ENCODE measurements around the gene GNAL. TPM values are rescaled to one million over a fixed set of nuclear protein-coding genes. Genes with fewer than 3 reads are reported as not detected.

Gene GNAL
- total RNA-seq, 1 donor from 2014 or later = 12.0 TPM

DNA sequence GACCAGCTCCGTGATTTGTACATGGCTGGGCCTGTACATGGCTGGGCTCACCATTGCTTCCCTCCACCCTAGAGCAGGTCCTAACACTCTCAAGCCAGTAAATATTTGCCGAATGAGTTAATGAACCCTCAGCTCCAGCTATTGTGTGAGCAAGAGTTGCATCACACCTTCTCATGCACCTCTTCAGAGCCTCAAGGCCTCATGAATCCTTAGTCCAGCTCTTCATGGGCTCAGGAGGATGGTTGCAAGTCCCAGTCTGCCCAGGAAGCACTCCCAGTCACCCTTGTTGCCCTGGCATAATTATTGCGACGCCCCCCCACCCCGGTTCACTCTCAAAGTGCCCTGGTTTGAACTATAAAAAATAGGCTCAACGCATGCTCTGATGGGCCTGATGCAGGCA is 30.1 kb upstream of the GNAL start:
- no peaks in the 10 kb centered on the region for H3K36me3 Mint-ChIP-seq
- no peak for DNase-seq (ENCODE audit: low spot score in 2 of 2, unreplicated experiment in 2 of 2)
- no peaks in the 10 kb centered on the region for H3K9me3 Mint-ChIP-seq
- peaks cover 22% of the 10 kb centered on the region for H3K27me3 Mint-ChIP-seq (ENCODE audit: low read depth)
- TF ChIP-seq, protein P1, sequence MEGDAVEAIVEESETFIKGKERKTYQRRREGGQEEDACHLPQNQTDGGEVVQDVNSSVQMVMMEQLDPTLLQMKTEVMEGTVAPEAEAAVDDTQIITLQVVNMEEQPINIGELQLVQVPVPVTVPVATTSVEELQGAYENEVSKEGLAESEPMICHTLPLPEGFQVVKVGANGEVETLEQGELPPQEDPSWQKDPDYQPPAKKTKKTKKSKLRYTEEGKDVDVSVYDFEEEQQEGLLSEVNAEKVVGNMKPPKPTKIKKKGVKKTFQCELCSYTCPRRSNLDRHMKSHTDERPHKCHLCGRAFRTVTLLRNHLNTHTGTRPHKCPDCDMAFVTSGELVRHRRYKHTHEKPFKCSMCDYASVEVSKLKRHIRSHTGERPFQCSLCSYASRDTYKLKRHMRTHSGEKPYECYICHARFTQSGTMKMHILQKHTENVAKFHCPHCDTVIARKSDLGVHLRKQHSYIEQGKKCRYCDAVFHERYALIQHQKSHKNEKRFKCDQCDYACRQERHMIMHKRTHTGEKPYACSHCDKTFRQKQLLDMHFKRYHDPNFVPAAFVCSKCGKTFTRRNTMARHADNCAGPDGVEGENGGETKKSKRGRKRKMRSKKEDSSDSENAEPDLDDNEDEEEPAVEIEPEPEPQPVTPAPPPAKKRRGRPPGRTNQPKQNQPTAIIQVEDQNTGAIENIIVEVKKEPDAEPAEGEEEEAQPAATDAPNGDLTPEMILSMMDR (IDR thresholded peaks at IDR 0.05; ENCODE audit: unreplicated experiment) = no peak
- H3K4me1 Mint-ChIP-seq = peaks cover 12% of the 10 kb centered on the region
- H3K27ac Mint-ChIP-seq = no peak overlapping the region
- no peak overlapping the region for H3K4me3 Mint-ChIP-seq

DNA sequence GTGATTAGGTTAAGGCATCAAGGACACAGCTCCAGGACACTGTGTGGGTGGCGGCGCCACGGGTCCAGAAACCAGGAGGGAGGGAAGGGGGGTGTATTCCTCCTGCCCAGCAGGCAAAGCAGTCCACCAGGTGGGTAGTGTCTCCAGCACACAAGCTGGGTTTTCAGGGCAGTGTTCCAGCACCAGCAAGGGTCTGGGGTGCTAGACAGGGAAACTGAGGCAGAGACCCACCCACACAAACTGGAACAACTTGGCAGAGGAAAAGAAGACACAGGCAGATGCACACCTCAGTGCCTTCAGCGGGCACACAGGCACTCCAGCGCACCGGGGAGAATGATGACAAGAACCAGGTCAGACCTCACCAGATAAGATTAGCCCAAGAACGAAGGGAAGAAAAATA is 28.4 kb upstream of the GNAL start:
- Mint-ChIP-seq H3K4me3 (no peak overlapping the region), H3K27ac (no peak overlapping the region)

DNA sequence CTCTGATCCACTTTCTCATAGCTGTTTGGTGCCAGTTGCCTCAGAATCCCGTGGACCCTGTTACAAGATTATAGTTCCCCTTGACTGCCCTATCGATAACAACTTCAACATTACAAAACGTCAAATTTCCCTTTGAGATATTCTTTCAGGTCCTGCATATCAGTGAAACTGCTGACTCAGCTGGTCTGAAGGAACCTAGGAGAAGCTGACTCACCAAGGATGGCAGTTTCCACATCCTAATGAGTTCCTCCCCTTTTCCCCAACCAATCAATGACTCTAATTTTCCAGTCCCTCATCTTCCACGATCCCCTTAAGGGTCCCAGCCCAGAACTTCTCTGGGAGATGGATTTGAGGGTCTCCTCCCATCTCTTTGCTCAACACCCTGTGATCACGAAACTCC is 27.6 kb upstream of the GNAL start:
- Mint-ChIP-seq H3K9me3 (no peaks in the 10 kb centered on the region), H3K36me3 (no peaks in the 10 kb centered on the region), H3K4me3 (no peak overlapping the region), H3K27me3 (ENCODE audit: low read depth) (peaks cover 13% of the 10 kb centered on the region), H3K27ac (no peak overlapping the region), H3K4me1 (peaks cover 5% of the 10 kb centered on the region)
- DNase-seq (ENCODE audit: low spot score in 2 of 2, unreplicated experiment in 2 of 2) = no peak
- TF ChIP-seq, protein P1 (IDR thresholded peaks at IDR 0.05; ENCODE audit: unreplicated experiment) = no peak

More for the DNA sequence above, 28.4 kb upstream of the GNAL start:
- H3K36me3 Mint-ChIP-seq = no peaks in the 10 kb centered on the region
- TF ChIP-seq, protein P1 (IDR thresholded peaks at IDR 0.05; ENCODE audit: unreplicated experiment) = no peak
- peaks cover 4% of the 10 kb centered on the region for H3K4me1 Mint-ChIP-seq
- no peak for DNase-seq (ENCODE audit: low spot score in 2 of 2, unreplicated experiment in 2 of 2)
- peaks cover 9% of the 10 kb centered on the region for H3K27me3 Mint-ChIP-seq (ENCODE audit: low read depth)
- H3K9me3 Mint-ChIP-seq = no peaks in the 10 kb centered on the region

DNA sequence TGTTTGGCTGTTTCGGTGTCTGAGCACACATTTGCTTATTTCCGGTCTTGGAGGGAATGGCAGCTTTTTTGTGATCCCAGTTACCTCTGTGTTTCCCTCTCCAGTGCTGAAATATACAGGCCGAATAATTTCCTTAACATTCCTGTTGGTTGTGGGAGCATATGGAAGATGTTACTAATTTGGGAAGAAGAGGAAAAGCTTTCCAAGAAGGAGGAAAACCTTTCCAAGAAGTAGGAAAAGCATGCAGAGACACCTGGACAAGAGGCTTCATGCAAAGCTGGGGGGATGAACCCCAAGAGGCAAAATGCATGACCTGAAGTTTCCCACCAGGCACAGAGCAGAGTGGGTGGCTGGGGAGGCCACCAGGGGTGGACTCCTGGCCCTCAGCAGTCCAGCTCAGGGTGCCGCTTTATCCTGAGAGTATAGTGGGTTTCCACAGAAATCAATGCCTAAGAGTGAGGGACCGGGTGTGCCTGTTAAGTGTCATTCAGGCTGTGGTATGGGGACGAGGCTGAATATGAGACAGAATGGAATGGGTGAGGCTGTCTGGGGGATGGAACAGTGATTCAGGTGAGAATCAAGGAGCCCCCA is 25.5 kb upstream of the GNAL start:
- no peak for DNase-seq (ENCODE audit: low spot score in 2 of 2, unreplicated experiment in 2 of 2)
- Mint-ChIP-seq H3K36me3 (no peaks in the 10 kb centered on the region), H3K27me3 (ENCODE audit: low read depth) (peaks cover 6% of the 10 kb centered on the region), H3K4me1 (peaks cover 14% of the 10 kb centered on the region), H3K9me3 (no peaks in the 10 kb centered on the region), H3K27ac (no peak overlapping the region), H3K4me3 (no peak overlapping the region)
- TF ChIP-seq, protein P1 (IDR thresholded peaks at IDR 0.05; ENCODE audit: unreplicated experiment) = no peak

DNA sequence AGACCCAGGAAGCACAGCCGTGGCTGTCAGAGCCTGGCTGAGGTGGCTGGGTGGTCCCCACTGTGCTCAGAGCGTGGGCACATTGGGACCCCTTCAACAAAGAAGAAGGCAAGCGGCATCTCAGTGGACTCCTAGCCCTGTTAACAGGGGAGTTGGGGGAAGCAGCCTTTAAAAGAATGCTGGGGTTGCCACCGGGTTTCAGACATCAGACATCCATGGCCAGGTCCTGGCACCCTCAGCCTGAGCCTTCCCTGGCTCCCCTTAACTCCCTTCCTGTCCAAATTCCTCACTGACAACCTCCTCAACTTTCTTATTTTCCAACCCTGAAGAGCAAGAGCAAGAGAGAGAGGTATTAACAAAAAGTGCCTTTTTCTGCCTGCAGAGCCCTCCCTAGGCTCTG is 24.8 kb upstream of the GNAL start:
- no peak for DNase-seq (ENCODE audit: low spot score in 2 of 2, unreplicated experiment in 2 of 2)
- no peaks in the 10 kb centered on the region for H3K36me3 Mint-ChIP-seq
- H3K4me3 Mint-ChIP-seq = no peak overlapping the region
- H3K4me1 Mint-ChIP-seq = peaks cover 21% of the 10 kb centered on the region
- H3K27ac Mint-ChIP-seq = no peak overlapping the region
- H3K27me3 Mint-ChIP-seq (ENCODE audit: low read depth) = peaks cover 6% of the 10 kb centered on the region
- H3K9me3 Mint-ChIP-seq = no peaks in the 10 kb centered on the region
- TF ChIP-seq, protein P1 (IDR thresholded peaks at IDR 0.05; ENCODE audit: unreplicated experiment) = no peak

DNA sequence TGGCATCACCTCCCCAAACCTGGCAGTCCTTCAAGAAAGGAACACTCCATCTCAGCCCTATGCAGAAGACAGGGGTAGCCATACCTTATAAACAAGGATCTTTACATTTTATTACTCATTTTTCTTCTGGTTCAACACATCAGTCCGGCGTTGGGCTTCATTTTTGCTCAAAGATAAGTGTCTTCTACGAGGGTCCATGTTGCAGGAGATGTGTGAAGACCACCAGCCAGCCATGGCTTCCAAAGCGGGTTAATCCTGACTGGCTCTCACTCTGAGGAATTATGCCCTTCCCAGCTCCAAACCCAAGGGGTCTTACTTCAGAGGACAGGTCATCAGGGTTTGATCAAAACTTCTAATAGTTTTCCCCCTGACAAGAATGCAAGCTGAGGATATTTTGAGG is 23.9 kb upstream of the GNAL start:
- Mint-ChIP-seq H3K36me3 (no peaks in the 10 kb centered on the region), H3K4me3 (no peak overlapping the region), H3K9me3 (no peaks in the 10 kb centered on the region), H3K4me1 (peaks cover 24% of the 10 kb centered on the region), H3K27me3 (ENCODE audit: low read depth) (peaks cover 4% of the 10 kb centered on the region), H3K27ac (no peak overlapping the region)
- no peak for DNase-seq (ENCODE audit: low spot score in 2 of 2, unreplicated experiment in 2 of 2)
- TF ChIP-seq, protein P1 (IDR thresholded peaks at IDR 0.05; ENCODE audit: unreplicated experiment) = no peak

Measured in mesothelial cell of epicardium (in vitro differentiated cells).